ENCODE measurements around the gene LTB4R2. TPM values are rescaled to one million over a fixed set of nuclear protein-coding genes. Genes with fewer than 3 reads are reported as not detected.
A peak's percentile ranks its signal among the peaks of the same experiment; 100 is the strongest.

LTB4R2 gene
- total RNA-seq, 6 experiments from 2014 or later: 2.2 to 3.0 (median 2.3) TPM

DNA sequence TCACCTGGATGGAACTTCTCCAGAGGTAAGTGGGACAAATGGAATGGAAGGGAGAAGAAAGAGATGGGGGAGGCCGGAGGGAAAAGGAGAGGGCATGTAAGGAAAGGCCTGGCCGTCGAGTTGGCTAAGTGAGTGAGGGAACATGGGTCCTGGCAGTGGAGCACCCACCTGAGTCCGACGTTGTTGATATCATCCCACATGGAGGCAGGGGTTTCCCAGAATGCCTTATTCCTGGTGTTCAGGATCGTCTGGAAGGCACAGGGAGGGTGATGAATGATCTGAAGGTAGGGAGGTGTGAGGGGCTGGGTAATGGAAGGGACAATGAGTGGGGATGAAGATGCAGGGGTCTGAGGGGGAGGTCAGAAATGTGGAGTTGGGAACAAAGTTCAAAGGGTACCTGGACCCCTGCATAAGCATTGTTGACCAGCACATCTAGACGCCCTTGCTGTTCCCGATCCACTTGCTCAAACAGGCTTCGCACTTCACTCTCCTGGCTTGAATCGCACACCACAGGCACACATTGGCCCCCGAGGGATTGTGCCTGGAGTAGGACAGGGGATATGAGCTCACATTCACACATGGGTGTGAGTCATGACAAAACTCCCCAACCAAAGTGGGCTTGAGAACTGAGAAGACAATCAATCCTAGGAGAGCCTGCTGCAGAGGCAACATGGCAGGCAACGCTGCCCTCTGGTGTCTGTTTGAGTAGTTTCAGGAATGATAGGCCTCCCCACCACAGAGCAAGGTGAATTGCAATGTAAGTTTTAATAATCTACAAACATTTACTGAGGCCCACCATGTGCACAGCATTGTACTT, 13.4 kb upstream of the LTB4R2 start:
- TF ChIP-seq, protein P1, sequence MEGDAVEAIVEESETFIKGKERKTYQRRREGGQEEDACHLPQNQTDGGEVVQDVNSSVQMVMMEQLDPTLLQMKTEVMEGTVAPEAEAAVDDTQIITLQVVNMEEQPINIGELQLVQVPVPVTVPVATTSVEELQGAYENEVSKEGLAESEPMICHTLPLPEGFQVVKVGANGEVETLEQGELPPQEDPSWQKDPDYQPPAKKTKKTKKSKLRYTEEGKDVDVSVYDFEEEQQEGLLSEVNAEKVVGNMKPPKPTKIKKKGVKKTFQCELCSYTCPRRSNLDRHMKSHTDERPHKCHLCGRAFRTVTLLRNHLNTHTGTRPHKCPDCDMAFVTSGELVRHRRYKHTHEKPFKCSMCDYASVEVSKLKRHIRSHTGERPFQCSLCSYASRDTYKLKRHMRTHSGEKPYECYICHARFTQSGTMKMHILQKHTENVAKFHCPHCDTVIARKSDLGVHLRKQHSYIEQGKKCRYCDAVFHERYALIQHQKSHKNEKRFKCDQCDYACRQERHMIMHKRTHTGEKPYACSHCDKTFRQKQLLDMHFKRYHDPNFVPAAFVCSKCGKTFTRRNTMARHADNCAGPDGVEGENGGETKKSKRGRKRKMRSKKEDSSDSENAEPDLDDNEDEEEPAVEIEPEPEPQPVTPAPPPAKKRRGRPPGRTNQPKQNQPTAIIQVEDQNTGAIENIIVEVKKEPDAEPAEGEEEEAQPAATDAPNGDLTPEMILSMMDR (IDR thresholded peaks at IDR 0.05): peak; percentile 85
- Mint-ChIP-seq H3K36me3 (ENCODE audit: low read depth) (peaks cover 17% of the 10 kb centered on the region), H3K4me3 (no peak overlapping the region), H3K4me1 (ENCODE audit: low read depth) (peaks cover 49% of the 10 kb centered on the region), H3K27me3 (ENCODE audit: insufficient read depth) (peaks cover 2% of the 10 kb centered on the region; the same call in 1 of the 2 replicates), H3K9me3 (no peaks in the 10 kb centered on the region), H3K27ac (peak overlapping the region; percentile 85)
- DNase-seq: peak; percentile 89

DNA sequence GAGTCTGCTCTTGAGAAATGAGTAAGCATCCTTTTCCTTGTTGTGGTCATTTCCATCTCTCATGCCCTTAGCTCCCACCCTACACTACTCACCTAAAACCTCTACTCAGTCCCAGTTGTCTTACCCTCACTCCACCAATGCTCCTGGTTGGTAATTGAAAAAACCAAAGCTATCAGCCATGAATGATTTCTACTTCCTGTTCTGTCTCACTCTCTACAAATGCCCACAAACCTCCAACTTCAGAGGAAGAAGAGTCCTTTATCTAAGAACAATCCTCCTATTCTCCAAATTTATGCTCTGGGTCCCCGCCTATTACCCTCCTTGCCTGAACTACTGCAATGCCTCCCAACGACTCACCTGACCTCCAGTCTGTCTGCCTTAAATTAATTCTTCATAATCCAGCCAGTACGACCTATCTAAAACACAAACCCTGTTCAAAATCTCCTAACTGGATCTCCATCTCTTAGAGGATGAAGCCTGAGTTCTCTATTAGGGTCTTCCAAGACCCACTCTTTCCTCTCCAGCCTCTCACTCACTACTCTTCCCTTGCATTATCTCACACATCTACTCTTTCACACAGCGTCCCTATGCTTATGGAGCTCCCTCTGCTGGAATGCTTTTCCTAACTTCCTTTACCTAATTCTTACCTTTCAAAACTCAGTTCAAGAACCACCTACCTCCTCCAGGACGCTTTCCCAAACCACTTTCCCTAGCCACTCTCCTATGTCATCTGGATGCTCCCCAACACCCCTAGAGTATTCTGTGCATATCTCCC, 12.6 kb upstream of the LTB4R2 start:
- Mint-ChIP-seq H3K9me3 (no peaks in the 10 kb centered on the region), H3K27ac (peak overlapping the region; percentile 34), H3K4me3 (no peak overlapping the region), H3K4me1 (ENCODE audit: low read depth) (peaks cover 50% of the 10 kb centered on the region), H3K27me3 (ENCODE audit: insufficient read depth) (no peaks in the 10 kb centered on the region), H3K36me3 (ENCODE audit: low read depth) (peaks cover 23% of the 10 kb centered on the region)
- TF ChIP-seq, protein P1 (IDR thresholded peaks at IDR 0.05): peak; percentile 66
- no peak for DNase-seq

DNA sequence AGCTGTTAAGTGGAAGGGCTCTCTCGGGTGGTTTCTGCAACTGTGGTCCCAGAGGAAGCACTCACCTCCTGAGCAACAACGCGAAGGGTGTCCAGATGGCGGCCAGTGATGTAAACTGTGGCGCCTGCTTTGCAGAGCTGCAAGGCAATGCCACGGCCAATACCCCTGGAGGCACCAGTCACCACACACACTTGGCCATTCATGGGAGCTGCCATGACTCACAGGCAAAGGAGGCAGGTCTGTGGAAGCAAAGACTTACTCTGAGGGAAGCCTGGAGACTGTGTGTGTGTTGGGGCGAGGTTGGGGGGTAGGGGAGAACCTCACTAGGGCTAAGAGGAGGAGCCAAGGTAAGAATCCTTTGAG, 11.1 kb upstream of the LTB4R2 start:
- peak; percentile 96 for DNase-seq
- peaks cover 50% of the 10 kb centered on the region for H3K4me1 Mint-ChIP-seq (ENCODE audit: low read depth)
- H3K27me3 Mint-ChIP-seq (ENCODE audit: insufficient read depth): no peaks in the 10 kb centered on the region
- H3K36me3 Mint-ChIP-seq (ENCODE audit: low read depth): peaks cover 26% of the 10 kb centered on the region
- TF ChIP-seq, protein P1 (IDR thresholded peaks at IDR 0.05): 0 out of 2 replicates have a peak, but pooled peaks have one; percentile 19
- peak overlapping the region; percentile 97 for H3K4me3 Mint-ChIP-seq
- H3K9me3 Mint-ChIP-seq: no peaks in the 10 kb centered on the region
- H3K27ac Mint-ChIP-seq: peak overlapping the region; percentile 98

DNA sequence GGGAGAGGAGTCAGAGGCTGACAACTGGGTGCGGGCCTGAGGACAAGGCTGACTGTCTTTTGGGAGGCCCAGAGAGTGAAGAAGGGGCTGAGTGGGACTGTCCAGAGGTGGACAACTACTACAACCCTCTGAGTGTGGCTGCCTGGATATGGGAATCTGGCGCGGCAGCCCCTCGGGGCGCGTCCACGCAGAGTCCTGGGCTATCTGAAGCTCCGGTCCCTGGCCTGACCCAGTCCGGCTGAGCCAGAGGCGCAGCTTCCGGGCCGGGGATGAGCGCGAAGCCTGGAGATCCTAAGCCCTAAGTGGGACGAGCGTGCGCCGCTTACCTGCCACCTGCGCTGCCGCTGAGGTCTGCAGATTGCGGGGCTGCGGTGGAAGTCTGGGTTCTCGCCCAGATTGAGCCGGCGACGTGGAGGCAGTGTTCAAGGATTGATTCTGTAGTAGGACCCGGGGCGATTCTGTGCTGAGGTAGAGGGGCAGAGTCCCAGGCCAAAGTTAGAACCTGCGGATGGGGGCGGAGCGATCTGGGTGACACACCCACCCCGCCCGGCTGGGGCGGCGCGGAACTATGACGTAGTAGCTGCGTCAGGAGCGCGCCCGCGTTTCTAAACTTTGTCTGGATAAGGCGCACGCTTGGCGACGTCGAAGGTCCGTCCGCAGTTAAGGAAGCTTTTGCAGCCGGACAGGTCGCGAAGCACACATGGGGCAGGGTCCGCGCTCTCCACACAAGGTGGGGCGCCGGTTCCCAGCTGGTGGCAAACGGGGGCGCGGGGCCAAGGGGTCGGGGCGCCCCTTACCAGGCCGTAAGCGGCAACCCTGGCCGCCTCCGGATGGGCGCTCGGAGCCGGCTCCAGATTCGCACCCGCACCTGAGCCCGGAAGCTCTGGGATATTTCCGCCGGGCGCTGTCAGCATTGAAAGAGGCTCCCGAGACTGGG, 10.4 kb upstream of the LTB4R2 start, which contains the start of the genes DHRS1 and NOP9:
TSS of gene DHRS1 (minus strand) at position 526 of the 937 bp plus-strand sequence. CDS start 674 bp downstream, outside the sequence.
TSS of gene NOP9 (plus strand) at position 596 of the 937 bp plus-strand sequence. CDS start at position 701, 105 bp downstream.
- Mint-ChIP-seq H3K4me1 (ENCODE audit: low read depth) (peaks cover 50% of the 10 kb centered on the region), H3K9me3 (no peaks in the 10 kb centered on the region), H3K27ac (peak within 1 kb of the TSS; percentile 98), H3K36me3 (ENCODE audit: low read depth) (peaks cover 31% of the 10 kb centered on the region), H3K27me3 (ENCODE audit: insufficient read depth) (no peaks in the 10 kb centered on the region), H3K4me3 (peak within 1 kb of the TSS; percentile 97)
- TF ChIP-seq, protein P1 (IDR thresholded peaks at IDR 0.05): no peak
- peak; percentile 78 for DNase-seq
